Cerebellar nuclear complex (tissue), 1 donor: ENCODE data around the gene PCYT1B.

Experiments
- DNase-seq, 2 experiments: peaks; one replicate each; lab custom pipeline; 2025; lab: John Stamatoyannopoulos, UW

The PCYT1B gene

GRCh38 chrX:24526616-24527015 is 120.5 kb downstream of the PCYT1B start:
- no peak for DNase-seq

- no peak for DNase-seq
Measured at GRCh38 chrX:24525455-24525854, 121.7 kb downstream of the PCYT1B start.

DNA sequence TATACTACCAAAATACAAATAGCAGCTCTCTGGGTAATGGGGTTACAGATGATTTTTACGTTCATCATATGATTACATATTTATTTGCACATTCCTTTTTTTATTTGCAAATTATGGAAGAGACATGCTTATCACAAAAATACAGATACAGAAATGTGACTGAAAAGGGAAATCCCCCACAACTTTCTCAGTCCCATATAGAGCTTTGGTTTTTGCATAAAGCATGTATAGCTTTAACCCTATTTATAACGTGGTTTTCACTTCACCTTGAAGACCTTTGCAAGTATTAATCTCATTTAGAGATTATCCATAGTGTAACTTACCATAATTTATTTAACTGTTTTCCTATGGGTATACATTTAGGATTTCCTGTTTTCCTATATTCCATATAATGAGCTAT is 126.7 kb downstream of the PCYT1B start:
- DNase-seq = no peak

- DNase-seq = no peak
Measured at GRCh38 chrX:24515447-24515846, 131.7 kb downstream of the PCYT1B start.

GRCh38 chrX:24513416-24513815 is 133.7 kb downstream of the PCYT1B start:
- DNase-seq = no peak

DNA sequence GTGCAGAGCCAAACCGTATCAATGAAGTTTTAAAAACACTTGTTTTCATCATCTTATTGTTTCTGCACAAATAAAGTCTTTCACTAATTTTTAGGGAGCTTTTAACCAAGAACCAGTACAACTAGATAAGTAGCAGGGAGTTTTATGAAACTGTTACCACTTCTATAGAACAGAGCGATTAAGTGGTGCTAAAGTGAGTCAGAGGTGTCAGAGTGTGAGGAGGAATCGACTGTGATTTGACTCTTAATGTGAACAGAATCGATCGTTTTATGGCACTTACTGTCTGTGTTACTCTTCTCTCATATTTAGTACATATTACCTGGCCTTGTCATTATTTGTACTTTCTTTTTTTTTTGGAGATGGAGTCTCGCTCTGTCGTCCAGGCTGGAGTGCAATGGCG is 138.8 kb downstream of the PCYT1B start:
- DNase-seq = no peak
